HepG2 (cell line): ENCODE data around the gene RIPPLY1. TPM values are rescaled to one million over a fixed set of nuclear protein-coding genes. Genes with fewer than 3 reads are reported as not detected.

Source experiments
- AGO2 ChIP-seq: fragments of 200-400 bp; formaldehyde crosslinking; optimal IDR thresholded peaks from 2 replicates; pipeline ENCODE3; 2017; ENCODE audit warnings: mild to moderate bottlenecking, low read depth, low read length, moderate library complexity
- EP300 ChIP-seq, 3 experiments: sonication (generic) in 1 of 3; formaldehyde crosslinking in 1 of 3; IDR thresholded peaks; 2 replicates each; pipeline versions ENCODE4 v1.5.1 to v1.6.1; 2011 to 2020; ENCODE audit warnings: low read depth in 2 of 3, low read length in 2 of 3, borderline replicate concordance in 1 of 3, improper control_type of control experiment in 1 of 3, mild to moderate bottlenecking in 1 of 3, missing genetic modification reagents in 1 of 3, moderate library complexity in 1 of 3
- ESRRA ChIP-seq: sonication (generic); formaldehyde crosslinking; IDR thresholded peaks from 2 replicates; pipeline ENCODE4 v1.5.1; 2020; ENCODE audit warnings: mild to moderate bottlenecking, low read depth, missing genetic modification reagents
- FOXJ3 ChIP-seq: sonication (generic); formaldehyde crosslinking; IDR thresholded peaks from 2 replicates; pipeline ENCODE4 v1.4.0; 2020; ENCODE audit warnings: missing genetic modification reagents, mild to moderate bottlenecking, borderline replicate concordance
- GMEB2 ChIP-seq: IDR thresholded peaks from 2 replicates; pipeline ENCODE4 v1.6.1; 2016; ENCODE audit warnings: missing biosample characterization, missing genetic modification reagents, low read depth
- GPN1 ChIP-seq: sonication (generic); formaldehyde crosslinking; IDR thresholded peaks from 2 replicates; pipeline ENCODE4 v1.5.1; 2020; ENCODE audit warnings: missing genetic modification reagents, borderline replicate concordance
- JUN ChIP-seq: sonication (generic); formaldehyde crosslinking; IDR thresholded peaks from 2 replicates; pipeline ENCODE4 v1.4.0; 2020; ENCODE audit warnings: mild to moderate bottlenecking, missing genetic modification reagents
- KAT8 ChIP-seq: IDR thresholded peaks from 2 replicates; pipeline ENCODE4 v1.6.1; 2016; ENCODE audit warnings: missing genetic modification reagents, missing compliant biosample characterization
- KDM1A ChIP-seq: IDR thresholded peaks from 2 replicates; pipeline ENCODE4 v1.6.1; 2016; ENCODE audit warnings: missing compliant biosample characterization
- NFE2L1 ChIP-seq: sonication (generic); formaldehyde crosslinking; IDR thresholded peaks from 2 replicates; pipeline ENCODE4 v1.4.0; 2020; ENCODE audit warnings: missing genetic modification reagents, mild to moderate bottlenecking, borderline replicate concordance
- NR2F6 ChIP-seq, 2 experiments: IDR thresholded peaks; 2 replicates each; pipeline ENCODE4 v1.6.1; 2016; ENCODE audit warnings: antibody characterized with exemption in 1 of 2, mild to moderate bottlenecking in 1 of 2
- SOX6 ChIP-seq, 2 experiments: fragments of 450-650 bp in 1 of 2; sonication (generic) in 1 of 2; formaldehyde crosslinking in 1 of 2; IDR thresholded peaks; 2 replicates each; pipeline versions ENCODE4 v1.4.0 to v1.6.1; 2017 to 2020; ENCODE audit warnings: antibody characterized with exemption in 1 of 2, mild to moderate bottlenecking in 1 of 2, missing genetic modification reagents in 1 of 2
- WIZ ChIP-seq: sonication (generic); formaldehyde crosslinking; IDR thresholded peaks from 2 replicates; pipeline ENCODE4 v1.5.1; 2020; ENCODE audit warnings: mild to moderate bottlenecking, missing genetic modification reagents
- ZFP82 ChIP-seq: sonication (generic); formaldehyde crosslinking; IDR thresholded peaks from 2 replicates; pipeline ENCODE4 v1.5.1; 2020; ENCODE audit warnings: mild to moderate bottlenecking, missing genetic modification reagents, borderline replicate concordance
- ZFP90 ChIP-seq: sonication (generic); formaldehyde crosslinking; IDR thresholded peaks from 2 replicates; pipeline ENCODE4 v1.8.0; 2022; ENCODE audit warnings: missing genetic modification reagents, mild to moderate bottlenecking, inconsistent platforms, borderline replicate concordance
- ZNF343 ChIP-seq: sonication (generic); formaldehyde crosslinking; IDR thresholded peaks from 2 replicates; pipeline ENCODE4 v1.4.0; 2020; ENCODE audit warnings: mild to moderate bottlenecking, missing genetic modification reagents
- ZNF546 ChIP-seq: sonication (generic); formaldehyde crosslinking; conservative IDR thresholded peaks from 2 replicates; pipeline ENCODE4 v1.8.1; 2023; ENCODE audit warnings: mild to moderate bottlenecking, missing genetic modification reagents
- ZNF547 ChIP-seq: sonication (generic); formaldehyde crosslinking; IDR thresholded peaks from 2 replicates; pipeline ENCODE4 v1.5.1; 2020; ENCODE audit warnings: mild to moderate bottlenecking, missing genetic modification reagents
- ZNF674 ChIP-seq: sonication (generic); formaldehyde crosslinking; IDR thresholded peaks from 2 replicates; pipeline ENCODE4 v1.5.0; 2020; ENCODE audit warnings: low read depth, mild to moderate bottlenecking, missing genetic modification reagents
- polyA plus RNA-seq, 8 experiments: library from polyadenylated mRNA; depleted of rRNA in 3 of 8; stranded (reverse) in 7 of 8; unstranded in 1 of 8; fragments of >200 nt; fragmentation: Illumina TruSeq in 4 of 8; extraction: Trizol in 4 of 8; gene quantifications; 2 replicates each; pipeline versions ENCODE4 v1.2.1 to v1.2.3, GENCODE V29; 2011 to 2016; ENCODE audit warnings: low read depth in 4 of 8, missing spikeins in 1 of 8, mixed read lengths in 1 of 8; ENCODE audit not compliant: insufficient read depth in 1 of 8
- total RNA-seq, 5 experiments: library from RNA; depleted of rRNA; stranded (reverse); fragments of >200 nt; fragmentation: Illumina TruSeq; extraction: Trizol; gene quantifications; 2 replicates each; pipeline ENCODE4 v1.2.3, GENCODE V29; 2016; ENCODE audit warnings: low read depth in 1 of 5
- TF ChIP-seq, protein P1 (sequence below): sonication (generic); formaldehyde crosslinking; IDR thresholded peaks from 2 replicates; pipeline ENCODE4 v1.5.0; 2020; ENCODE audit warnings: mild to moderate bottlenecking, low read depth, missing genetic modification reagents, borderline replicate concordance
- TF ChIP-seq, protein P2 (sequence below): sonication (generic); formaldehyde crosslinking; IDR thresholded peaks from 2 replicates; pipeline ENCODE4 v1.5.1; 2020; ENCODE audit warnings: missing genetic modification reagents, mild to moderate bottlenecking, borderline replicate concordance
- TF ChIP-seq, protein P3 (sequence below): sonication (generic); formaldehyde crosslinking; IDR thresholded peaks from 2 replicates; pipeline ENCODE4 v1.4.0; 2020; ENCODE audit warnings: missing genetic modification reagents, borderline replicate concordance
- TF ChIP-seq, protein P4 (sequence below): sonication (generic); formaldehyde crosslinking; IDR thresholded peaks from 2 replicates; pipeline ENCODE4 v1.4.0; 2020; ENCODE audit warnings: missing genetic modification reagents

The RIPPLY1 gene
- total and polyA plus RNA-seq, 2 of the 13 experiments (the other 11 are each of a cell fraction or from before 2014, with no cell fraction given): 0.41 to 0.49 TPM

DNA sequence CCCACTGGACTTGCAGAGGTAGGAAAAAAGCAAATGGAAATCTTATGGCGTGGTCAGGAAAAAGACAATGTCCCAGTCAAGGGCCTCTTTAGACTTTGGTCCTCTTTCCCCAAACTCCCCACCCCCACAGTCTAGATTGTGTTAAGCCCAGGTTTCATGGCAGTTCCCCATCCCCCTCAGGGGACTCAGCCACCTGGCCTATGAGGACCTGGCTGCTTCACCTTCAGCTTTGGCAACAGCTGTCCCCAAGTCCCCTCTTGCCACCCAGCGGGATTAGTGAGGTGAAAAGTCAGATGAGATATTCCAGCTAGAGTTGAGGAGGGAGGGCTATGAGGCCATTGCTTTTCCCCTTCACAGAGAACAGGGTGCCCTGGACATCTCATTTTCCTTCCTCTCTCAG is 457 bp downstream of the RIPPLY1 start (continued):
- TF ChIP-seq JUN (CRISPR knock-in tag) (no peak), ZNF547 (CRISPR knock-in tag) (no peak), NR2F6 (IDR thresholded peaks at IDR 0.05) (no peak; the same call in 1 of the 2 replicates), NR2F6 (CRISPR knock-in tag; IDR thresholded peaks at IDR 0.05) (no peak), ZFP82 (no peak), KAT8 (CRISPR knock-in tag) (no peak), ESRRA (CRISPR knock-in tag) (no peak), ZNF343 (CRISPR knock-in tag) (no peak), EP300 (IDR thresholded peaks at IDR 0.05; ENCODE audit: low read depth in 2 of 2, low read length in 2 of 2) (peak in 1 of 2 experiments; percentile 62; a peak in 1 of 4 replicates), EP300 (CRISPR knock-in tag; IDR thresholded peaks at IDR 0.05; ENCODE audit: borderline replicate concordance) (no peak), SOX6 (IDR thresholded peaks at IDR 0.05) (no peak), SOX6 (CRISPR knock-in tag; IDR thresholded peaks at IDR 0.05) (peak; percentile 72), ZFP90 (CRISPR knock-in tag) (no peak), AGO2 (no peak), NFE2L1 (CRISPR knock-in tag) (no peak), GPN1 (no peak), FOXJ3 (no peak), ZNF674 (no peak), KDM1A (no peak), GMEB2 (CRISPR knock-in tag) (no peak), WIZ (no peak), ZNF546 (CRISPR knock-in tag) (no peak)
- TF ChIP-seq, protein P1, sequence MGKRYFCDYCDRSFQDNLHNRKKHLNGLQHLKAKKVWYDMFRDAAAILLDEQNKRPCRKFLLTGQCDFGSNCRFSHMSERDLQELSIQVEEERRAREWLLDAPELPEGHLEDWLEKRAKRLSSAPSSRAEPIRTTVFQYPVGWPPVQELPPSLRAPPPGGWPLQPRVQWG: no peak
- TF ChIP-seq, protein P2, sequence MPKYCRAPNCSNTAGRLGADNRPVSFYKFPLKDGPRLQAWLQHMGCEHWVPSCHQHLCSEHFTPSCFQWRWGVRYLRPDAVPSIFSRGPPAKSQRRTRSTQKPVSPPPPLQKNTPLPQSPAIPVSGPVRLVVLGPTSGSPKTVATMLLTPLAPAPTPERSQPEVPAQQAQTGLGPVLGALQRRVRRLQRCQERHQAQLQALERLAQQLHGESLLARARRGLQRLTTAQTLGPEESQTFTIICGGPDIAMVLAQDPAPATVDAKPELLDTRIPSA (CRISPR knock-in tag): no peak
- TF ChIP-seq, protein P3, sequence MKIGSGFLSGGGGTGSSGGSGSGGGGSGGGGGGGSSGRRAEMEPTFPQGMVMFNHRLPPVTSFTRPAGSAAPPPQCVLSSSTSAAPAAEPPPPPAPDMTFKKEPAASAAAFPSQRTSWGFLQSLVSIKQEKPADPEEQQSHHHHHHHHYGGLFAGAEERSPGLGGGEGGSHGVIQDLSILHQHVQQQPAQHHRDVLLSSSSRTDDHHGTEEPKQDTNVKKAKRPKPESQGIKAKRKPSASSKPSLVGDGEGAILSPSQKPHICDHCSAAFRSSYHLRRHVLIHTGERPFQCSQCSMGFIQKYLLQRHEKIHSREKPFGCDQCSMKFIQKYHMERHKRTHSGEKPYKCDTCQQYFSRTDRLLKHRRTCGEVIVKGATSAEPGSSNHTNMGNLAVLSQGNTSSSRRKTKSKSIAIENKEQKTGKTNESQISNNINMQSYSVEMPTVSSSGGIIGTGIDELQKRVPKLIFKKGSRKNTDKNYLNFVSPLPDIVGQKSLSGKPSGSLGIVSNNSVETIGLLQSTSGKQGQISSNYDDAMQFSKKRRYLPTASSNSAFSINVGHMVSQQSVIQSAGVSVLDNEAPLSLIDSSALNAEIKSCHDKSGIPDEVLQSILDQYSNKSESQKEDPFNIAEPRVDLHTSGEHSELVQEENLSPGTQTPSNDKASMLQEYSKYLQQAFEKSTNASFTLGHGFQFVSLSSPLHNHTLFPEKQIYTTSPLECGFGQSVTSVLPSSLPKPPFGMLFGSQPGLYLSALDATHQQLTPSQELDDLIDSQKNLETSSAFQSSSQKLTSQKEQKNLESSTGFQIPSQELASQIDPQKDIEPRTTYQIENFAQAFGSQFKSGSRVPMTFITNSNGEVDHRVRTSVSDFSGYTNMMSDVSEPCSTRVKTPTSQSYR (CRISPR knock-in tag): peak; percentile 93
- TF ChIP-seq, protein P4, sequence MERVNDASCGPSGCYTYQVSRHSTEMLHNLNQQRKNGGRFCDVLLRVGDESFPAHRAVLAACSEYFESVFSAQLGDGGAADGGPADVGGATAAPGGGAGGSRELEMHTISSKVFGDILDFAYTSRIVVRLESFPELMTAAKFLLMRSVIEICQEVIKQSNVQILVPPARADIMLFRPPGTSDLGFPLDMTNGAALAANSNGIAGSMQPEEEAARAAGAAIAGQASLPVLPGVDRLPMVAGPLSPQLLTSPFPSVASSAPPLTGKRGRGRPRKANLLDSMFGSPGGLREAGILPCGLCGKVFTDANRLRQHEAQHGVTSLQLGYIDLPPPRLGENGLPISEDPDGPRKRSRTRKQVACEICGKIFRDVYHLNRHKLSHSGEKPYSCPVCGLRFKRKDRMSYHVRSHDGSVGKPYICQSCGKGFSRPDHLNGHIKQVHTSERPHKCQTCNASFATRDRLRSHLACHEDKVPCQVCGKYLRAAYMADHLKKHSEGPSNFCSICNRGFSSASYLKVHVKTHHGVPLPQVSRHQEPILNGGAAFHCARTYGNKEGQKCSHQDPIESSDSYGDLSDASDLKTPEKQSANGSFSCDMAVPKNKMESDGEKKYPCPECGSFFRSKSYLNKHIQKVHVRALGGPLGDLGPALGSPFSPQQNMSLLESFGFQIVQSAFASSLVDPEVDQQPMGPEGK (CRISPR knock-in tag): peak; percentile 23; the same call in 1 of the 2 replicates
